GM18502 (cell line): ENCODE measurements around the gene HEATR9.

Experiments used
- ATAC-seq: cut with Tn5 transposase; IDR thresholded peaks from one replicate; pipeline ENCODE4 v1.9.1; 2021; ENCODE audit warnings: mild to moderate bottlenecking; ENCODE audit not compliant: unreplicated experiment, poor library complexity

Gene HEATR9

GRCh38 chr17:35867574-35867973, 1.1 kb downstream of the HEATR9 start:
- ATAC-seq: no peak

GRCh38 chr17:35866341-35866950, 2.2 kb downstream of the HEATR9 start:
- ATAC-seq: no peak

DNA sequence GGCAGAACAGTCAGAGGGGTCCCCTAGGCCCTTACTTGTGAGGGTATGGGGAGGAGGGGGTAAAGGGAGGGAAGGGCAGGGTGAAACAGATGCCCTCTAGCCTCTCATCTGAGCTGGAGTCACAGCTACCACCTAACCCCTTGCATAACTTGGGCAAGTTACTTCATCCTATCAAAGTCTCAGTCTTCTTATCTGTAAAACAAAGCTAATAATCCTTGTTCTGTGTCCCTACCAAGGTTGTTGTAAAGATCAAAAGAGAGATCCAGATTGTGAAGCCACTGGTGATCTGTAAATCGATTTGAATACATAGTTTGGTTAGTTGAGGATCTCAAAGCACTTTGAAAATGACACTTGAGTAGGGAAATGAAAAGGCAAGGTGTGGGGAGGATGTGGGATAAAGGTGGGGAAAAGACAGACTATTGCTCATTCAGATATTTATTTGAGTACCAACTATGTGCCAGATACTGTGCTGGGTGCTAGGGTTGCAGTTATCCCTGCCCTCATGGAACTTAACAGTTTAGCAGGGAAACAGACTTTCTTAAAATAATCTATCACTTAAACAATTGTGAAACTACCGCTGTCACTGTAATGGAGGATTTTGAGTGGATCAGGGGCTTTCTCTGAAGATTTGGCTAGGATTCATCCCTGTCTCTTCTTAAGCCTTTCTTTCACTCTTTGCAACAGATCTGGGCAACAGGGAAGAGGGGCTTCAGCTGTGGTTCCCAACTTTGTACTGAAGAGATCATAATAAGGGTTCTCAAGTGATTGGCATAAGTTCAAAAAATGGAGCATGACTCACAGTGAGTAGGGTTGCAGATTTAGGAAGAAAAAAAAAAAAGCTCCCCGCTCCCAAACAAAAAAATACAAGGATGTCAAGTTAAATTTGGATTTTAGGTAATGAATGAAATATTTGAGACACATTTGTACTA, 3.0 kb downstream of the HEATR9 start:
- no peak for ATAC-seq

- no peak for ATAC-seq
Measured at GRCh38 chr17:35864853-35865252, 3.8 kb downstream of the HEATR9 start.

GRCh38 chr17:35856603-35857002, 12.1 kb downstream of the HEATR9 start:
- ATAC-seq: no peak

DNA sequence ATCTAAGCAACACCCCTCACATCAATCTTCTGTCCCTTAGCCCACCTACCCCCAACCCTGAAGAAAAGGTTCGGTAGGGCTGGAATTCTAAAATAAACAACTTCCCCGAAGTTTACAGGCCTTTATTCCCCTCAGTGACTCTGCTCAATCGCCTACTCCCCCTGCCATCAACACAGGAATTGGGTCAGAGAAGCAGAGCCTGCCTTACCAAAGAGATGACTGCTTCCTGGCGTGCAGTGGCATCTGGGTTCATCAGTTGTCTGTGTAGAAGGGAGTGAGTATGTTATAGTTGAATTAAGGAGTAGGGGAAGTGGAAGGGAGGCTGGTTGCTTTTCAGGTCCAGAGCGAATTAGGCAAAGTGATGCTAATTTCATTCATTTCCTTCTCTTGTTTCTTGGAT, 12.7 kb downstream of the HEATR9 start:
- no peak for ATAC-seq

DNA sequence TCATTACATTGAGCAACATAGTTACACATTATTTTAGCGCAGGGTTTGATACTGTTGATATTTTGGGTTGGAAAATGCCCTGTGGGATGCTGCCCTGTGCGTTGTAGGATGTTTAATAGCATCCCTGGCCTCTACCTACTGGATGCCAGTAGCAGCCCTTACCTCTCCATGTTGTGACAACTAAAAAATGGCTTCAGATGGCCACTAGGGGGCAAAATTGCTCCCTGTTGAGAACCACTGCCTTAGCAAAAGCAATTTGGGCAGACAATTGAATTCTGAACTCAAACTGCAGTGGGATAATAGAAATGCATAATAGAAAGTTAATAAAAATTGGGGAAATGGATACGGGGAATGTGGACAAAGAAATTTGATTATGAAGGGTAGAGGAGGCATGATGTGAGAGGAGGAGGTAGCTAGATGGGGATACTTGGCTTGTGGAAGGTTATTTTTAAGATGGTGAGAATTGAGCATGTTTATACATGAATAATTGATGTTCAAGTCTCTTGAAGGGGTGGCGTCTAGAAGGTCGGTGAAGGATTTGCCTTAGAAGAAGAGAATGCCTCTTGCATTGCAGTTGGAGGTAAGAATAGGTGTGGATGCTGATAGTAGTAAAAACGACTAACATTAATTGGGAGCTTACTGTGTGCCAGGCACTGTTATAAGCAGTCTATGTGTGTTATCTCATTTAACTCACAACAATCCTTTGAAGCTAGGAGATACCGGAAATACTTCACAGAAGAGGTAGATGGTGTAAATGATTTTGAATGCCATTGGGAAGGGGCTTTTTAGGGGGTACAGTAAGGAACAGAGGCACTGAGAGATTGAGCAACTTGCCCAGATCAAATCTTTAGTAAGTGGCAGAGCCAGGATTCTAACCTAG, 19.0 kb downstream of the HEATR9 start:
- no peak for ATAC-seq

- ATAC-seq: no peak
Measured at GRCh38 chr17:35847633-35848373, 20.9 kb downstream of the HEATR9 start.

DNA sequence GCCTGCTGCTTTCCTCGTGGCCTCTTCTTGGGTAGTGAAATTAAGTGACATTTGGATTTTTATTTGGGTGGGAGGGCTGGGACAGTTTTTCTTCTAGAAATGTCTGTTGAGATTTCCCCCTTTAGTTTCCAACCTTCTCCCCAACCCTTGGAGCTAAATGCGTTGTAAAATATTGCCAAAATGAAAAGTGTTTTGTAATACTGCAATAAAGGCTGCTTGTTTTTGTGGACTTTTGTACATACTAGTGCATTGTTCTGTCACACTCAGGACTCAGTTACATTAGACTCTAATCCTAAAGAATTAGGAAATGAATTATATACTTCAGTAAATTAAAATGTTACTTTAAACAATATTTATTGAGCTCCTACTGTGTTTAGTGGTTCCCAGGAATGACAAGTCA, 21.7 kb downstream of the HEATR9 start:
- ATAC-seq: no peak

GRCh38 chr17:35846055-35846809, 22.5 kb downstream of the HEATR9 start:
- no peak for ATAC-seq

- ATAC-seq: no peak
Measured at GRCh38 chr17:35844547-35844946, 24.1 kb downstream of the HEATR9 start.

- ATAC-seq: no peak
Measured at GRCh38 chr17:35843698-35844097, 25.0 kb downstream of the HEATR9 start.

GRCh38 chr17:35842239-35842638, 26.5 kb downstream of the HEATR9 start:
- no peak for ATAC-seq

GRCh38 chr17:35841505-35841904, 27.2 kb downstream of the HEATR9 start:
- no peak for ATAC-seq

DNA sequence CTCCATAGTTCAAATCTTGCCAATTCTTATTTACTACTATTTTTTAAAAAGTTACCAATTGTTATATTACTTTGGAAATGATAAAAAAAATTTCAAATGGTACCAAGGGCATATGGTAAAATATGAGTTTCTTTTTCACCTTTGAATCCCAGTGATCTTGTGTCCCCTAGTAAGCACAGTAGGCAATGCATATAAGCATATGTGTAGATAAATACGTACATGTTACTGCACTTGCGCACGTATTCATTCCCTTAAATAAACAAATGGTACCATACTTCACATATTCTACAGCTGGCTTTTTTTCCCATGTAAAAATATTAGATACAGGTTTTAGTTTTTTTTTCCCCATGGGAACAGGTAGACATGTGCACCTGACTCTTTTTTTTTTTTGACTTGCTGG, 27.6 kb downstream of the HEATR9 start:
- no peak for ATAC-seq

- no peak for ATAC-seq
Measured at GRCh38 chr17:35825206-35825605, 43.5 kb downstream of the HEATR9 start.

DNA sequence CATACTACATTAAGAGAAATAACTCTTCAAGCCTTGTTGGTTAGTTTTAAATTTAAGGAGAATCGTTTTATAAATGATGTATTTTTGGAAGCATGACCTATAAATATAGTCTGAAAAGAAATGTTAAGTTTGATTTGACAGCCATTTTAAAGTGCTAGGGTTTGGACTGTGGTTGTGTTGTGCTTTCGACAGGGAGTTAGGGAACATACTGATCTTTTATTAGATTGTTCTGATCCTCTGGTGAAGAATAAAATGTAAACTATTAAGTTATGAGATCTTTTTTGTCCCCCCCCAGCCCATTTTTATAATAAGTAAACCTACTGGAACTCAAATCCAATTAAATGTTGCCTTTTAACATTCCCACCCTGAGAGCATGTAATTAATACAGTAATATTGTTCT, 47.4 kb downstream of the HEATR9 start:
- ATAC-seq: no peak

DNA sequence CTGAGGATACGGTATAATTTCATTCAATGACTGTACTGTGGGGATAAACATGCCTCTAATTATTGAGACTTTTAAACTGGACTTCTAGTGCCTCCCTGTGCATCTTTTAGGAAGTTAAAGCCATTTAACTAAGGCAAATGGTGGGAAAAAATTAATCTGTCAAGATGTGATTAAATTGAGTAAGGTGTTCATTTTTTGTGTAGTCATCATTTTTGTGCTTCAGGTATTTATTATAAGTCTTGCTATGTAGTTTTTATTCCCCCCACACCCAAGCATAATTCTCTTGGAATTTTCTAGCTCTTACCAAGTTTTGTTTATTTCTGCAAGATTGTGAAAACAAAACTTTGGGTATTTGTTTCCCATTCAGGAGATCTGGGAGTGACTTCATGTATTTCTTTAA, 49.2 kb downstream of the HEATR9 start:
- no peak for ATAC-seq

GRCh38 chr17:35817196-35817595, 51.5 kb downstream of the HEATR9 start:
- ATAC-seq: no peak
